CD4-positive, alpha-beta T cell treated with Interleukin-17A for 1 hour (primary cell): ENCODE data around the gene S100Z.

Experiments
- DNase-seq: peaks from one replicate; pipeline ENCODE4 v3.0.0-alpha.2; 2020

S100Z gene

GRCh38 chr5:76954383-76954763 lies 104.6 kb downstream of the S100Z start:
- DNase-seq = no peak

DNA sequence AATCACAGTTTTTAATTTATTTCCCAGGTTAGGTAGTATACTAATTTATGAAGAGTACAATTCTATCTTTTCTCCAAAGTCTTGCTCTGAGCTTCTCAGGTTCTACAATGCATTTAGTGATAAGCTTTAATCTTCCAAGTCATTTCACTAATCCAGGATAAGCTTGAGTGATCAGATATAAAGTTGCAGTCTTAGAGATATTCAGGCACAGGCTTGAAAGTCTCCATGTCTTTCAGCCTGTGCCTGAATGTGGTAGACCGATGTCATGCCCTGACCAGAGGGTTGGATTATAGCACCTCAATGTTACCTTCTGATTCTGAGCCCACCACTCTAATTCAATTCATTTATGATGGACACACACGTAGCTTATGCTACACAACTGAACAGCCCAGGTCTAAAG lies 106.2 kb downstream of the S100Z start:
- DNase-seq = no peak

DNA sequence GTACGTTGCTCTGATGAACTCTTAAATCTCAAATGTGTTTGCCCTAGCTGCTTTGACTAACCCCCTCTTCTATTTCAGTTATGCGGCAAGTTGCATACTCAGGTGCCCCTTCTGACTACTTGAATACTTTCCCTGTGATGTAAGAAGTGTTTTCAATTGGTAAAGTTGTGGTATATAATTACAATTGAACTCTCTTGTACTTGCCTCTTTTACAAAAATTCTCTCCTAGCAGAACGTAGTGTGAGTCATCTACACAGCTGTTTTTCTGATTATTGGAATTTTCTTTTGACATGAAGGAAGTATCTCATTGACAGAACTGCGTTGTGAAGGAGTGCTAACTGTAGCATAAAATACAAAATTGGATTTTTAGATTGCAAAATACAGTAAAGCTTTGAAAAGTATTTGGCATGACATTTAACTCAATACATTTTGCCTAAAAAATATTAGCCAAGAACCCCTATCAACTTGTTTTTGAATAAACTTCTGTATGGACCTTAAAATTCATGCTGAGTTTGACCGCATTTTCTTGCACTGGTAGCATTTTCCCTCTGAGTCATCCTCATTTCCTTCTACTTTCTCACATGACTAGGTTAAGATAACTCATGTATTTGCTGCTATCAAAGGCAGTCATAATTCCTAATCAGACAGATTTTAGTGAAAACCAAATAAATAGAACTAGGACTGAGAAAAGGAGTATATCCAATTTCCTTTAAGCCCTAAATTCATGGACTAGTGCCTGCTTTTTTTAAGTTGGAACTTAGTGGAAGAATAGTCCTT lies 109.4 kb downstream of the S100Z start:
- DNase-seq = no peak

GRCh38 chr5:76960004-76960625 lies 110.3 kb downstream of the S100Z start:
- no peak for DNase-seq

GRCh38 chr5:76964060-76964459 lies 114.2 kb downstream of the S100Z start:
- DNase-seq = no peak
